Keratinocyte (primary cell): Measurements from ENCODE around the gene SUN3. TPM values are rescaled to one million over a fixed set of nuclear protein-coding genes. Genes with fewer than 3 reads are reported as not detected.
A peak's percentile ranks its signal among the peaks of the same experiment; 100 is the strongest.

Experiments used
- DNase-seq: peaks from one replicate; pipeline ENCODE4 v3.0.0-alpha.2; 2011; ENCODE audit warnings: low read depth, missing footprints, low spot score
- FAIRE-seq: peaks from 2 replicates; lab custom pipeline; 2011; peaks lifted over from hg19 to GRCh38; lab: Jason Lieb, UNC
- H2AFZ ChIP-seq: 2 replicates; pipeline ENCODE4 v1.6.0; 2012; ENCODE audit warnings: low read length, control low read depth, inconsistent platforms; ENCODE audit not compliant: control insufficient read depth
- H3K27ac ChIP-seq: 2 replicates; pipeline ENCODE4 v1.5.1; 2011; ENCODE audit warnings: low read length; ENCODE audit not compliant: control insufficient read depth, insufficient read depth
- H3K27me3 ChIP-seq: 3 replicates; pipeline ENCODE4 v1.6.0; 2011; ENCODE audit warnings: low read length; ENCODE audit not compliant: control insufficient read depth, insufficient read depth; ENCODE audit errors: extremely low read depth
- H3K36me3 ChIP-seq, 2 experiments: 2 replicates in 1 of 2; 3 replicates in 1 of 2; pipeline ENCODE4 v1.5.1; 2011; ENCODE audit warnings: low read length in 2 of 2, mild to moderate bottlenecking in 1 of 2; ENCODE audit not compliant: control insufficient read depth in 2 of 2, insufficient read depth in 2 of 2; ENCODE audit errors: extremely low read depth in 1 of 2
- H3K4me1 ChIP-seq: 3 replicates; pipeline ENCODE4 v1.5.1; 2011; ENCODE audit warnings: low read length; ENCODE audit not compliant: control insufficient read depth, insufficient read depth; ENCODE audit errors: extremely low read depth
- H3K4me2 ChIP-seq: 3 replicates; pipeline ENCODE4 v1.6.0; 2011; ENCODE audit warnings: low read depth, low read length; ENCODE audit not compliant: control insufficient read depth, insufficient read depth; ENCODE audit errors: extremely low read depth
- H3K4me3 ChIP-seq, 3 experiments: fragments of 200-600 bp in 1 of 3; sonication (generic) in 1 of 3; 2 replicates in 2 of 3; 3 replicates in 1 of 3; pipeline ENCODE4 v1.5.1; 2011 to 2016; ENCODE audit warnings: low read length in 3 of 3, mild to moderate bottlenecking in 3 of 3, control low read depth in 2 of 3, inconsistent platforms in 1 of 3, low read depth in 1 of 3, mixed read lengths in 1 of 3, mixed run types in 1 of 3, moderate library complexity in 1 of 3; ENCODE audit not compliant: control insufficient read depth in 2 of 3, insufficient read depth in 2 of 3; ENCODE audit errors: extremely low read depth in 1 of 3
- H3K79me2 ChIP-seq: 2 replicates; pipeline ENCODE4 v1.6.0; 2012; ENCODE audit warnings: low read length; ENCODE audit not compliant: control insufficient read depth, insufficient read depth
- H3K9ac ChIP-seq: 3 replicates; pipeline ENCODE4 v1.6.0; 2011; ENCODE audit warnings: low read length; ENCODE audit not compliant: control insufficient read depth, insufficient read depth; ENCODE audit errors: extremely low read depth
- H3K9me1 ChIP-seq: 3 replicates; pipeline ENCODE4 v1.6.0; 2011; ENCODE audit warnings: low read length; ENCODE audit not compliant: control insufficient read depth, insufficient read depth; ENCODE audit errors: extremely low read depth
- H3K9me3 ChIP-seq: 2 replicates; pipeline ENCODE4 v1.5.1; 2012; ENCODE audit warnings: low read depth, low read length; ENCODE audit not compliant: control insufficient read depth
- H4K20me1 ChIP-seq: 3 replicates; pipeline ENCODE4 v1.6.0; 2011; ENCODE audit warnings: low read length; ENCODE audit not compliant: control insufficient read depth, insufficient read depth; ENCODE audit errors: extremely low read depth
- EZH2 ChIP-seq: IDR thresholded peaks from one replicate; pipeline ENCODE4 v1.6.1; 2012; ENCODE audit warnings: inconsistent platforms, mild to moderate bottlenecking, low read length, moderate library complexity
- dilution Hi-C: fragments of 300-500 bp; cut with MboI; formaldehyde crosslinking; loops from one replicate; pipeline ENCODE4 v1.7.0; 2020; ENCODE audit warnings: low sequenced_read_pairs; ENCODE audit not compliant: extremely low pct_ligation_motif_present
- polyA plus RNA-seq, 5 experiments: library from polyadenylated mRNA; depleted of rRNA in 3 of 5; stranded (reverse) in 3 of 5; stranded (forward) in 1 of 5; unstranded in 1 of 5; fragments of >200 nt; gene quantifications; 1 replicate in 1 of 5; 2 replicates in 3 of 5; 3 replicates in 1 of 5; pipeline versions ENCODE4 v1.2.1 to v1.2.3, GENCODE V29; 2011 to 2012; ENCODE audit warnings: missing spikeins in 2 of 5, low read depth in 1 of 5, low replicate concordance in 1 of 5
- TF ChIP-seq, protein P1 (sequence below), 3 experiments: IDR thresholded peaks in 1 of 3; conservative IDR thresholded peaks in 1 of 3; optimal IDR thresholded peaks in 1 of 3; 2 replicates in 2 of 3; 3 replicates in 1 of 3; pipeline versions ENCODE3 to v1.5.1; 2011; ENCODE audit warnings: low read length in 3 of 3, mild to moderate bottlenecking in 3 of 3, moderate library complexity in 2 of 3, control low read depth in 1 of 3, inconsistent platforms in 1 of 3; ENCODE audit not compliant: insufficient read depth in 2 of 3; ENCODE audit errors: extremely low read depth in 1 of 3

SUN3 gene
- polyA plus RNA-seq, 1 donor (not counting 4 experiments of a cell fraction or from before 2014, with no cell fraction given) = not detected

GRCh38 chr7:48017674-48018073 is 11.2 kb downstream of the SUN3 start:
- no peaks in the 10 kb centered on the region for H3K9me3 ChIP-seq
- no peaks in the 10 kb centered on the region for H3K36me3 ChIP-seq
- TF ChIP-seq EZH2 = no peak
- TF ChIP-seq, protein P1, sequence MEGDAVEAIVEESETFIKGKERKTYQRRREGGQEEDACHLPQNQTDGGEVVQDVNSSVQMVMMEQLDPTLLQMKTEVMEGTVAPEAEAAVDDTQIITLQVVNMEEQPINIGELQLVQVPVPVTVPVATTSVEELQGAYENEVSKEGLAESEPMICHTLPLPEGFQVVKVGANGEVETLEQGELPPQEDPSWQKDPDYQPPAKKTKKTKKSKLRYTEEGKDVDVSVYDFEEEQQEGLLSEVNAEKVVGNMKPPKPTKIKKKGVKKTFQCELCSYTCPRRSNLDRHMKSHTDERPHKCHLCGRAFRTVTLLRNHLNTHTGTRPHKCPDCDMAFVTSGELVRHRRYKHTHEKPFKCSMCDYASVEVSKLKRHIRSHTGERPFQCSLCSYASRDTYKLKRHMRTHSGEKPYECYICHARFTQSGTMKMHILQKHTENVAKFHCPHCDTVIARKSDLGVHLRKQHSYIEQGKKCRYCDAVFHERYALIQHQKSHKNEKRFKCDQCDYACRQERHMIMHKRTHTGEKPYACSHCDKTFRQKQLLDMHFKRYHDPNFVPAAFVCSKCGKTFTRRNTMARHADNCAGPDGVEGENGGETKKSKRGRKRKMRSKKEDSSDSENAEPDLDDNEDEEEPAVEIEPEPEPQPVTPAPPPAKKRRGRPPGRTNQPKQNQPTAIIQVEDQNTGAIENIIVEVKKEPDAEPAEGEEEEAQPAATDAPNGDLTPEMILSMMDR (optimal IDR thresholded peaks at IDR 0.05 in 1 of 3, IDR thresholded peaks at IDR 0.05 in 1 of 3, conservative IDR thresholded peaks at IDR 0.05 in 1 of 3; ENCODE audit: extremely low read depth in 1 of 3, insufficient read depth in 2 of 3, low read length in 3 of 3) = no peak
- FAIRE-seq (peak; percentile 9), DNase-seq (no peak)
- no peak overlapping the region for H3K27ac ChIP-seq
- H3K9ac ChIP-seq = no peak overlapping the region
- H4K20me1 ChIP-seq = no peaks in the 10 kb centered on the region
- no peaks in the 10 kb centered on the region for H3K27me3 ChIP-seq
- no peak overlapping the region for H3K4me2 ChIP-seq
- H3K4me1 ChIP-seq = no peaks in the 10 kb centered on the region
- no peak overlapping the region for H3K4me3 ChIP-seq
- dilution Hi-C loops = no loop called here
- no peaks in the 10 kb centered on the region for H3K79me2 ChIP-seq
- H3K9me1 ChIP-seq = no peaks in the 10 kb centered on the region
- no peak overlapping the region for H2AFZ ChIP-seq

DNA sequence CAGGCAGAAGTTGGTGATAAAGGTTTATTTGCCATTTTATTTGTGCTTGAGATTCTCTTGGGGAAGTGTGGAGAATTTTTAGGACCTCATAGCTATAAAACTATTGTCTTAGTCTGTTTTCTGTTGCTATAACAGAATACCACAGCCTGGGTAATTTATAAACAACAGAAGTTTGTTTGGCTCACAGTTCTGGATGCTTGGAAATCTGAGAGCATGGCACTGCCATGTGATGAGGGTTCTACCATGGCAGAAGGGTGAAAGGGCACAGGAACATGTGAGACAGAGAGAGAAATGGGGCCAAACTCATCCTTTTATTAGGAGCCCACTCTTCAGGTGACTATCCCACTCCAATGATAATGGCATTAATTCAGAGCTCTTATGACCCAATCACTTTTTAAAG is 12.3 kb downstream of the SUN3 start:
- Histone ChIP-seq H3K4me3 (no peak overlapping the region), H3K4me1 (no peaks in the 10 kb centered on the region), H3K9ac (no peak overlapping the region), H3K36me3 (no peaks in the 10 kb centered on the region), H4K20me1 (no peaks in the 10 kb centered on the region), H3K9me1 (no peaks in the 10 kb centered on the region), H3K4me2 (no peak overlapping the region), H2AFZ (no peak overlapping the region), H3K9me3 (no peaks in the 10 kb centered on the region), H3K27ac (no peak overlapping the region), H3K79me2 (no peaks in the 10 kb centered on the region), H3K27me3 (no peaks in the 10 kb centered on the region)
- FAIRE-seq = peak; percentile 23
- dilution Hi-C loops = no loop called here
- DNase-seq = no peak
- no peak for TF ChIP-seq EZH2
- TF ChIP-seq, protein P1 (optimal IDR thresholded peaks at IDR 0.05 in 1 of 3, IDR thresholded peaks at IDR 0.05 in 1 of 3, conservative IDR thresholded peaks at IDR 0.05 in 1 of 3; ENCODE audit: extremely low read depth in 1 of 3, insufficient read depth in 2 of 3, low read length in 3 of 3) = no peak
